Mesenteric fat pad (tissue), 1 donor: ENCODE measurements around the gene CASS4. TPM values are rescaled to one million over a fixed set of nuclear protein-coding genes. Genes with fewer than 3 reads are reported as not detected.
"Not testable (repeated sequence)": the region's sequence is repeated elsewhere in the genome, so short reads cannot be mapped to it uniquely, and the experiment has no call there.

Experiments
- DNase-seq: peaks from one replicate; pipeline ENCODE4 v3.0.0-alpha.2; 2020; ENCODE audit warnings: low spot score
- total RNA-seq: library from RNA; stranded (reverse); fragmentation: NEBNext Ultra II Directional; extraction: Animal tissue kit (Norgen Biotek cat#: 25700); gene quantifications from one replicate; pipeline ENCODE4 v1.2.1, GENCODE V29; 2021
- donor health status: DM: yes; HTN: yes; CAD: no.

CASS4 gene
- total RNA-seq, 1 donor from 2014 or later, result 3.1 TPM

- DNase-seq, result peak; percentile 100
These were observed 19.8 kb upstream of the CASS4 start, which contains the start of the genes AURKA and CSTF1 for GRCh38 chr20:56392132-56392880. Gene AURKA, minus strand, starts transcription at chr20:56392215. Its CDS starts 4,018 bp downstream, at chr20:56388197. Gene CSTF1, plus strand, starts transcription at chr20:56392645. Its CDS starts 2,908 bp downstream, at chr20:56395553.

GRCh38 chr20:56392881-56393482 lies 19.1 kb upstream of the CASS4 start:
- DNase-seq, result no peak

GRCh38 chr20:56393653-56394052 lies 18.4 kb upstream of the CASS4 start:
- DNase-seq, result no peak

- DNase-seq, result no peak
These were observed 16.9 kb upstream of the CASS4 start for GRCh38 chr20:56395166-56395565.

- no peak for DNase-seq
These were observed 11.9 kb upstream of the CASS4 start for GRCh38 chr20:56400001-56400640.

- no peak for DNase-seq
These were observed 8.6 kb upstream of the CASS4 start for GRCh38 chr20:56403465-56403864.

- DNase-seq, result not testable (repeated sequence)
These were observed 6.7 kb upstream of the CASS4 start for GRCh38 chr20:56405356-56405755.

GRCh38 chr20:56406910-56407309 lies 5.2 kb upstream of the CASS4 start:
- no peak for DNase-seq

- no peak for DNase-seq
These were observed 2.5 kb upstream of the CASS4 start for GRCh38 chr20:56409521-56409920.

- no peak for DNase-seq
These were observed 2.1 kb upstream of the CASS4 start for GRCh38 chr20:56409956-56410355.

GRCh38 chr20:56411287-56411686 lies 773 bp upstream of the CASS4 start:
- DNase-seq, result not testable (repeated sequence)

- DNase-seq, result no peak
These were observed 372 bp downstream of the CASS4 start for GRCh38 chr20:56412473-56412790.

GRCh38 chr20:56412949-56413348 lies 889 bp downstream of the CASS4 start:
- DNase-seq, result no peak

- DNase-seq, result no peak
These were observed 3.0 kb downstream of the CASS4 start for GRCh38 chr20:56414842-56415765.

GRCh38 chr20:56417402-56417801 lies 5.3 kb downstream of the CASS4 start:
- no peak for DNase-seq

GRCh38 chr20:56417911-56418310 lies 5.9 kb downstream of the CASS4 start:
- no peak for DNase-seq

- DNase-seq, result no peak
These were observed 6.4 kb downstream of the CASS4 start for GRCh38 chr20:56418385-56418861.

- no peak for DNase-seq
These were observed 8.0 kb downstream of the CASS4 start for GRCh38 chr20:56420028-56420427.

GRCh38 chr20:56420940-56421688 lies 9.1 kb downstream of the CASS4 start:
- no peak for DNase-seq

- DNase-seq, result no peak
These were observed 10.2 kb downstream of the CASS4 start for GRCh38 chr20:56422076-56422823.
